Panc1 (cell line): Measurements from ENCODE around the gene KRTAP24-1. TPM values are rescaled to one million over a fixed set of nuclear protein-coding genes. Genes with fewer than 3 reads are reported as not detected.

Experiments used
- ATAC-seq: fragments of 200-7000 bp; cut with Tn5 transposase; 2 replicates; pipeline ENCODE4 v1.9.1; 2020; ENCODE audit warnings: mild to moderate bottlenecking, moderate library complexity
- BruUV-seq: library from RNA; stranded (reverse); fragments of 400-500 nt; replicated peaks from 2 replicates; lab custom pipeline; 2021; lab: Mats Ljungman, UMichigan
- CTCF ChIA-PET: fragments of 300-600 bp; sonication (Branson Sonifier 250); formaldehyde crosslinking; loops from one replicate; lab custom pipeline; 2022; ENCODE audit warnings: antibody characterized with exemption; lab: Charles Lee
- POLR2A ChIA-PET: fragments of 300-600 bp; sonication (Branson Sonifier 250); formaldehyde crosslinking; loops from one replicate; lab custom pipeline; 2022; ENCODE audit warnings: antibody characterized with exemption; lab: Charles Lee
- DNase-seq: peaks from one replicate; pipeline ENCODE4 v3.0.0-alpha.2; 2010; ENCODE audit warnings: low read depth, low spot score
- H3K27ac ChIP-seq: 2 replicates; pipeline ENCODE4 v1.5.1; 2011; ENCODE audit warnings: mild to moderate bottlenecking, low read length, inconsistent platforms
- H3K27me3 ChIP-seq: fragments of 200-500 bp; sonication (Bioruptor generic); 2 replicates; pipeline ENCODE4 v1.6.0; 2014; ENCODE audit warnings: low read length, inconsistent platforms; ENCODE audit not compliant: control insufficient read depth, insufficient read depth
- H3K36me3 ChIP-seq: fragments of 200-500 bp; sonication (Bioruptor generic); 2 replicates; pipeline ENCODE4 v1.5.1; 2014; ENCODE audit warnings: inconsistent platforms, mild to moderate bottlenecking, low read length, moderate library complexity; ENCODE audit not compliant: control insufficient read depth, insufficient read depth
- H3K4me1 ChIP-seq: 2 replicates; pipeline ENCODE4 v1.5.1; 2011; ENCODE audit warnings: inconsistent platforms, mild to moderate bottlenecking, low read length, moderate library complexity; ENCODE audit not compliant: control insufficient read depth, insufficient read depth
- H3K4me3 ChIP-seq, 2 experiments: 2 replicates each; pipeline ENCODE4 v1.5.1; 2011 to 2012; ENCODE audit warnings: low read depth in 2 of 2, low read length in 2 of 2, mild to moderate bottlenecking in 2 of 2, inconsistent platforms in 1 of 2, moderate library complexity in 1 of 2
- H3K9me3 ChIP-seq: fragments of 200-500 bp; sonication (Bioruptor generic); 2 replicates; pipeline ENCODE4 v1.5.1; 2014; ENCODE audit warnings: low read depth, mild to moderate bottlenecking, inconsistent platforms, low read length, moderate library complexity; ENCODE audit not compliant: control insufficient read depth, insufficient read depth
- POLR2AphosphoS5 ChIP-seq: IDR thresholded peaks from 2 replicates; pipeline ENCODE4 v1.6.1; 2012; ENCODE audit warnings: mild to moderate bottlenecking, low read depth, low read length, moderate library complexity
- SIN3A ChIP-seq: IDR thresholded peaks from 2 replicates; pipeline ENCODE4 v1.6.1; 2012; ENCODE audit warnings: low read depth, mild to moderate bottlenecking, low read length, moderate library complexity, borderline replicate concordance; ENCODE audit not compliant: insufficient read depth
- TCF7L2 ChIP-seq: IDR thresholded peaks from 2 replicates; pipeline ENCODE4 v1.6.1; 2011; ENCODE audit warnings: mild to moderate bottlenecking, low read depth, low read length, inconsistent platforms
- in situ Hi-C: cut with HindIII; loops from 2 replicates; pipeline ENCODE4 v1.10.0; 2016; ENCODE audit warnings: low sequenced_read_pairs, low pct_unique_long_range_greater_than_20kb
- intact Hi-C: fragments of 100-400 bp; cut with micrococcal nuclease; formaldehyde crosslinking; loops from one replicate; pipeline ENCODE4 v1.10.0; 2022; ENCODE audit not compliant: unreplicated experiment
- total RNA-seq: library from RNA; stranded (reverse); gene quantifications from one replicate; pipeline ENCODE4 v1.2.1, GENCODE V29; 2021; ENCODE audit not compliant: unreplicated experiment
- TF ChIP-seq, protein P1 (sequence below), 2 experiments: IDR thresholded peaks; 2 replicates each; pipeline ENCODE4 v1.6.1; 2011 to 2012; ENCODE audit warnings: low read depth in 2 of 2, control low read depth in 1 of 2, low read length in 1 of 2, mild to moderate bottlenecking in 1 of 2, moderate library complexity in 1 of 2; ENCODE audit not compliant: insufficient read depth in 1 of 2
- TF ChIP-seq, protein P2 (sequence below): fragments of 450-650 bp; IDR thresholded peaks from 2 replicates; pipeline ENCODE4 v1.5.1; 2017; ENCODE audit warnings: mild to moderate bottlenecking

The KRTAP24-1 gene
- total RNA-seq, 1 experiment from 2014 or later: not detected

- TF ChIP-seq SIN3A (no peak), POLR2AphosphoS5 (no peak), TCF7L2 (no peak)
- TF ChIP-seq, protein P1, sequence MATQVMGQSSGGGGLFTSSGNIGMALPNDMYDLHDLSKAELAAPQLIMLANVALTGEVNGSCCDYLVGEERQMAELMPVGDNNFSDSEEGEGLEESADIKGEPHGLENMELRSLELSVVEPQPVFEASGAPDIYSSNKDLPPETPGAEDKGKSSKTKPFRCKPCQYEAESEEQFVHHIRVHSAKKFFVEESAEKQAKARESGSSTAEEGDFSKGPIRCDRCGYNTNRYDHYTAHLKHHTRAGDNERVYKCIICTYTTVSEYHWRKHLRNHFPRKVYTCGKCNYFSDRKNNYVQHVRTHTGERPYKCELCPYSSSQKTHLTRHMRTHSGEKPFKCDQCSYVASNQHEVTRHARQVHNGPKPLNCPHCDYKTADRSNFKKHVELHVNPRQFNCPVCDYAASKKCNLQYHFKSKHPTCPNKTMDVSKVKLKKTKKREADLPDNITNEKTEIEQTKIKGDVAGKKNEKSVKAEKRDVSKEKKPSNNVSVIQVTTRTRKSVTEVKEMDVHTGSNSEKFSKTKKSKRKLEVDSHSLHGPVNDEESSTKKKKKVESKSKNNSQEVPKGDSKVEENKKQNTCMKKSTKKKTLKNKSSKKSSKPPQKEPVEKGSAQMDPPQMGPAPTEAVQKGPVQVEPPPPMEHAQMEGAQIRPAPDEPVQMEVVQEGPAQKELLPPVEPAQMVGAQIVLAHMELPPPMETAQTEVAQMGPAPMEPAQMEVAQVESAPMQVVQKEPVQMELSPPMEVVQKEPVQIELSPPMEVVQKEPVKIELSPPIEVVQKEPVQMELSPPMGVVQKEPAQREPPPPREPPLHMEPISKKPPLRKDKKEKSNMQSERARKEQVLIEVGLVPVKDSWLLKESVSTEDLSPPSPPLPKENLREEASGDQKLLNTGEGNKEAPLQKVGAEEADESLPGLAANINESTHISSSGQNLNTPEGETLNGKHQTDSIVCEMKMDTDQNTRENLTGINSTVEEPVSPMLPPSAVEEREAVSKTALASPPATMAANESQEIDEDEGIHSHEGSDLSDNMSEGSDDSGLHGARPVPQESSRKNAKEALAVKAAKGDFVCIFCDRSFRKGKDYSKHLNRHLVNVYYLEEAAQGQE (IDR thresholded peaks at IDR 0.05; ENCODE audit: insufficient read depth in 1 of 2, low read depth in 2 of 2, low read length in 1 of 2): no peak
- TF ChIP-seq, protein P2, sequence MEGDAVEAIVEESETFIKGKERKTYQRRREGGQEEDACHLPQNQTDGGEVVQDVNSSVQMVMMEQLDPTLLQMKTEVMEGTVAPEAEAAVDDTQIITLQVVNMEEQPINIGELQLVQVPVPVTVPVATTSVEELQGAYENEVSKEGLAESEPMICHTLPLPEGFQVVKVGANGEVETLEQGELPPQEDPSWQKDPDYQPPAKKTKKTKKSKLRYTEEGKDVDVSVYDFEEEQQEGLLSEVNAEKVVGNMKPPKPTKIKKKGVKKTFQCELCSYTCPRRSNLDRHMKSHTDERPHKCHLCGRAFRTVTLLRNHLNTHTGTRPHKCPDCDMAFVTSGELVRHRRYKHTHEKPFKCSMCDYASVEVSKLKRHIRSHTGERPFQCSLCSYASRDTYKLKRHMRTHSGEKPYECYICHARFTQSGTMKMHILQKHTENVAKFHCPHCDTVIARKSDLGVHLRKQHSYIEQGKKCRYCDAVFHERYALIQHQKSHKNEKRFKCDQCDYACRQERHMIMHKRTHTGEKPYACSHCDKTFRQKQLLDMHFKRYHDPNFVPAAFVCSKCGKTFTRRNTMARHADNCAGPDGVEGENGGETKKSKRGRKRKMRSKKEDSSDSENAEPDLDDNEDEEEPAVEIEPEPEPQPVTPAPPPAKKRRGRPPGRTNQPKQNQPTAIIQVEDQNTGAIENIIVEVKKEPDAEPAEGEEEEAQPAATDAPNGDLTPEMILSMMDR: peak; percentile 21
- Histone ChIP-seq H3K27me3 (no peaks in the 10 kb centered on the region), H3K27ac (no peak overlapping the region), H3K4me3 (no peak overlapping the region), H3K9me3 (no peaks in the 10 kb centered on the region), H3K4me1 (no peaks in the 10 kb centered on the region), H3K36me3 (no peaks in the 10 kb centered on the region)
- DNase-seq (no peak), ATAC-seq (no peak)
- BruUV-seq: no TSS peak
- ChIA-PET CTCF (no interaction called here), POLR2A (no interaction called here)
- in situ Hi-C loops (no loop called here), intact Hi-C loops (no loop called here)
Observed at GRCh38 chr21:30257773-30258172, 25.0 kb downstream of the KRTAP24-1 start.

GRCh38 chr21:30256100-30256499, 26.6 kb downstream of the KRTAP24-1 start:
- no peaks in the 10 kb centered on the region for H3K9me3 ChIP-seq
- H3K36me3 ChIP-seq: no peaks in the 10 kb centered on the region
- POLR2A ChIA-PET: no interaction called here
- no peaks in the 10 kb centered on the region for H3K27me3 ChIP-seq
- intact Hi-C loops: no loop called here
- ATAC-seq: no peak
- no TSS peak for BruUV-seq
- H3K4me1 ChIP-seq: no peaks in the 10 kb centered on the region
- CTCF ChIA-PET: no interaction called here
- TF ChIP-seq POLR2AphosphoS5: no peak
- TF ChIP-seq, protein P1 (IDR thresholded peaks at IDR 0.05; ENCODE audit: insufficient read depth in 1 of 2, low read depth in 2 of 2, low read length in 1 of 2): no peak
- TF ChIP-seq TCF7L2: no peak
- TF ChIP-seq, protein P2: no peak
- no peak for TF ChIP-seq SIN3A
- in situ Hi-C loops: no loop called here
- DNase-seq: no peak
- no peak overlapping the region for H3K4me3 ChIP-seq
- H3K27ac ChIP-seq: no peak overlapping the region
